Activated T-helper 1 cell treated with anti-CD3 and anti-CD28 coated beads, Interleukin-2, amount 50 U/mL, for 16 hours (primary cell): ENCODE measurements around the gene PTPRCAP.
"Not testable (repeated sequence)": the region's sequence is repeated elsewhere in the genome, so short reads cannot be mapped to it uniquely, and the experiment has no call there.

Experiments
- DNase-seq, 2 donors: peaks; one replicate each; pipeline ENCODE4 v3.0.0-alpha.2; 2020; ENCODE audit warnings: low read depth in 1 of 2, low spot score in 1 of 2

The PTPRCAP gene

DNA sequence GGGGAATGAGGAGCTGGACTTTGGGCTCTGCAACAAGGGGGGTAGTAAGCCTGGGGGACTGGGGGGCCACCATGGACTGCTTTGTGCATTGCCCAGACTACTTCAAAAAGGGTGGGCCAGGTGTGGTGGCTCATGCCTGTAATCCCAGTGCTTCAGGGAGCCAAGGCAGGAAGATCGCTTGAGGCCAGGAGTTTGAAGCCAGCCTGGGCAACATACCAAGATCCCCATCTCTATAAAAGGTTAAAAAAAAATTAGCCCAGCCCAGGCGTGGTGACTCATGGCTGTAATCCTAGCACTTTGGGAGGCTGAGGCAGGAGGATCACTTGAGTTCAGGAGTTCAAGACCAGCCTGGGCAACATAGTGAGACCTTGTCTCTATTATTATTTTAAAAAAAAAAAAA, 28.0 kb upstream of the PTPRCAP start:
- not testable (repeated sequence) for DNase-seq

DNA sequence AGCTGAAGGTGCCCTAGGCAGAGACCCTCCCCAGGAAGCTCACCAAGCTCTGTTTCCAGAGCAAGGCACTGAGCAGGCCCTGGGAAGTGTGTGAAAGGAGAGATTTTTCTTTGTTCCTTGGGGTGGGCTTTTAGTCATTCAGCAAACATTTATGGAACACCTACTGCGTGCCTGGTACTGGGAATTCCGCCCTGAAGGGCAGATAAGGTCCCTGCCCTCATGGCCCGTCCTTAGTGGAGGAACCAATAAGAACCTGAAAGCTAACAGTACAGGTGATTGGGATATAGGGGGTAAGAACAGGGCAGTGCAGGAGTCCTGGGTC, 27.7 kb upstream of the PTPRCAP start:
- DNase-seq = no peak

DNA sequence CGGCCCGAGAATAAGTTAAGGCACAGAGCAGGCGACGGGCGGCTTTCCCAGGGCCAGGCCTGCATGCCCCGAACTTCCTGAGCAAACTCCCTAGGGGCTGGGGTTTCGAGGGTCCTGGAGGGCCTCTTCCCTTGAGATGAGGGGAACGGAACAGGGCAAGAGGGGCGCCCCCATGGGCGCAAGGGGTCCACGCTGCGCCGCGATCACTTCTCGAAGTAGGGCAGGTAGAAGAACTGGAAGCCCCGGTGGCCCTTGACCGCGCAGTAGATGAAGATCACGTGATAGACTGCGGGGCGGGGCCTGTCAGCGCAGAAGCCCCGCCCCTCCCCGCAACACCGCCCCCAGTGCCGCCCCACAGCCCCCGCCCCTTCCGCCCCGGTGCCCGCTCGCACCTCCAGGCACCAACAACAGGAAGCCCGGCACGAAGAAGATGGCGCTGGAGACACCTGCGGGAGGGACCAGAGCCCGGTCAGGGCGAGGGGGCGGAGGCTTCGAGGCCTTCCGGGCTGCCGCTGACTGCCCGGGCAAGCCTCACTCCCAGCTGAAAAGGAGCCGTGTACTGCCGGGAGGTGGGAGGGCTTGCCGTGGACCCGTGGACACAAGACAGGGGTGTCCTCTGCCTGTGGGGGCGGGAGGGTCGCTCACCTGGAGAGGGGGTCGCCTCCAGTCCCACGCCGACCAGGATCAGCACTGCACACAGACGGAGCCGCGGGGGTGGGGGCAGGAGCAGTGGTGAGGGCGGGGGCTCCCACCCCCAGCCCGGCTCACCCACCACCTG, 27.1 kb upstream of the PTPRCAP start:
- DNase-seq = peak; percentile 86 to 90

DNA sequence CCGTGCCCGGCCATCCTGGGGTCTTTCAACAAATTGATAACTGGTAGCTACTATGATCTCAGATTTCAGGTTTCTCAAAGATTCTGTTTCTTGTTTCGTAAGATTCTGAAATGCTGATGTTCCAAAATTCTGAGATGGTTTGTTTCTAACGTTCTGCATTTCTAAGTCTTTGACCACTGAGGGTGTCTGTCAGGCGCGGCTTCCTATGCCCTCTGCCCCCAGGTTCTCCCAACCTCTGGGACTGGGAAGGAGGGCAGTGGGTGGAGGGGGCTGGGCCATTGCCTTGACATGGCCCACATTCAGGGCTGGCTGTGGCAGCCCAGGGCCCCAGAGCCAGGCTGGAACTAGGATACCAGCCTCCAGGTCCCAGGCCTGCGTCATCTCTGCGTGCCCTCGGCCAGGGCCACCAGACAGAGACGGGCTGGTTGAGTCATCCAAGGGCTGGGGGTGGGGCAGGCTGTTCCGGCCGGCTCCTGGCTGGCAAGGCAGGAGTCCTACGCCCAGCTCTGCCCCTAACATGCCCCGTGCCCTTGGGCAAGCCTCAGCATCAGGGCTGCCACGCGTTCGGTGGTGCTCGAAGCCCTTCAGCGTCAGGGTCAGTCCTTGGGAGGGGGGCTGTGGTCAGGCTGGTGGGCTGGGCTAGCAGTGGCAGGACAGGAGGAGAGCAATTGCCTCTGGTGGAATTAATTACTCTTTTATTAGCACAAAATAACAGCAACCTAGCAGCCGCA, 26.4 kb upstream of the PTPRCAP start:
- no peak for DNase-seq

DNA sequence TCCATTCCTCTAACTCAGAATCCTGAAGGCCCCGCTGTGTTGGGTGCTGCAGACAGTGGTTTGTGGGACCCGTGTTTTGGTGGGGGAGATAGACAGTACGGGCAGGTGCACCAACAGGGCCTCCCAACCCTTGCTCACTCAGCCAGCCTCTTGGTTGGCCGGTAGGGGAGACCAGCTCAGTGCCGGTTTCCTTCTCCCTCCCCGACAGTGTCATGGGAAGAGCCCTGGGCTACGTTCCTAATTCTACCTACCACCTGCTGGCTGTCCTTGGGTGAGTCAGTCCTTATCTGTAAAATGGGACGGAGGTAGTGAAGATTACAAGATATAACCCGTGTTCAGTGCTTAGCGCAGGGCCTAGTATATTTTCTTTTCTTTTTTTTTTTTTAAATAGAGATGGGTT, 25.7 kb upstream of the PTPRCAP start:
- no peak for DNase-seq

DNA sequence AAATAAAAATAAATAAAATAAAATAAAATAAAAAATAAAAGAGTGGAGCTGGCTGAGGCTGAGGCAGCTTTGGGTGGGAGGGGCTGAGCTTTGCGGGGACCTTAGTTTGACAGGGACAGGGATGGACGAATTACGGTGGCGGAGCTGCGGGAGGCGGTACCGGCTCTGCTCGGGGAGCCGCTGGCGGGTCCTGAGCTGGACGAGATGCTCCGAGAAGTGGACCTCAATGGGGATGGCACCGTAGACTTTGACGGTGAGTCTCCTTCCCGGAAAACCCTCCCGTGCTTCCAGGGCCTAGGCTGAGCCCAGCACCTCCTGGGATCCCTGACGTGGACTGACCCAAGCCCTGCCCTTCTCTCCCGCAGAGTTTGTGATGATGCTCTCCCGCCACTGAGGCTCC, 20.8 kb upstream of the PTPRCAP start:
- DNase-seq = no peak

DNA sequence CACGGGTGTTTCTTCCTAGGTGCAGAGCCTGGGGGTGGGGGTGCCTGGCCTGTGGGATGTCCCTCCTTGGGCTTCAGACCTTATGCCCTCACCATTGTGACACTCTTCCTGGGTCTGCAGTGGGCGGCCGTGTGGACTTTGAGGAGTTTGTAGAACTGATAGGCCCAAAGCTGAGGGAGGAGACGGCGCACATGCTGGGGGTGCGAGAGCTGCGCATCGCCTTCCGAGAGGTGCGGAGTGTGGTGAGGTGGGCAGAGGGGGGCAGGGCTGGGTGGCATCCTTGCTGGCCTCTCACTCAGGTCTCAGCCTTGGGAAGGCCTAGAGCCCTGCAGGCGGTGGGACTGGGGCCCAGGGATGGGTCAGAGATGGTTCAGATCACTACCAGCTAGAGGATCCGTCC, 20.0 kb upstream of the PTPRCAP start:
- no peak for DNase-seq

DNA sequence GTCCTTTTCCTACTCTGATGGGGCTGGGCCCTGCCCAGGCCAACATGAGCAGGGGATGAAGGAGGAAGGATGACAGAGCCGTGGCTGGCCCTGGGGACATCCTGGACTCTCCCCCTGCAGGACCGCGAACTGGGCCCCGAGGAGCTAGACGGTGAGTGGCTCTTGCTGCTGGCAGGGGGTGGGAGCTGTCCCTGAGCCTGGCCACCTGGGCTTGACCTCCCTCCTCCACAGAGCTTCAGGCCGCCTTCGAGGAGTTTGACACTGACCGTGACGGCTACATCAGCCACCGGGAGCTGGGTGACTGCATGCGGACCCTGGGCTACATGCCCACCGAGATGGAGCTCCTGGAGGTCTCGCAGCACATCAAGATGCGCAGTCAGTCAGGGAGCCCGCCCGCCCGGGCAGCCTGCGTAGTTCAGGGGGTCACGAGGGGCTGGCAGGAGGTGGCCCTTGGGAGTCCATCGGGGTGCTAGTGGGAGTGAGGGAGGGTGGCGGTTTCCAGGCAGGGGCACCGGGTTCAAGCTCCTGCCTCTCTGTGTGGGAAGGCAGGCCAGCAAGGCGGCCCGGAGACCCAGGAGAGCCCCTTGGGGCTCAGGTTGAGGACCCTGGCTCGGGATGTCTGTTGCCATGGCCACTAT, 18.7 kb upstream of the PTPRCAP start:
- DNase-seq = no peak

DNA sequence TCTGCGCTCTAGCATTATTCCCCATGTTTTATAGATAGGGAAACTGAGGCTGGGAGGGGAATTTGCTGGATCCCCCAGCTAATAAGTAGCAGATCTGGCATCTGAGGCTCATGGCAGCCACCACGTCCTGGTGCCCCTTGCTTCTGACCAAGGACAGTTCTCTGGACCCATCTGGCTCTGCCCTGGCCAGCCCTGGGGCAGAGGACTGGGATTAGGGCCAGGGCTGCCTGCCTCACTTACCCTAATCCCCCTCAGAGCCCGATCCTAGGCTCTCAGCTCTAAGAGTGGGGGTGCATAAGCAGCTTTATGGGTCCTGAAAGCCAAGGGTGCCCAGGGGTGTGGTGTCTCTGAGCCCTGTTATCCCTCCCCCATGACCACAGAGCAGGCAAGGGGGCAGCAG, 17.6 kb upstream of the PTPRCAP start, which contains the start of gene CABP4:
Gene CABP4 (plus strand): TSS at position 301 of the 400 bp plus-strand sequence. CDS start 70 bp downstream, at position 371.
- DNase-seq = no peak

DNA sequence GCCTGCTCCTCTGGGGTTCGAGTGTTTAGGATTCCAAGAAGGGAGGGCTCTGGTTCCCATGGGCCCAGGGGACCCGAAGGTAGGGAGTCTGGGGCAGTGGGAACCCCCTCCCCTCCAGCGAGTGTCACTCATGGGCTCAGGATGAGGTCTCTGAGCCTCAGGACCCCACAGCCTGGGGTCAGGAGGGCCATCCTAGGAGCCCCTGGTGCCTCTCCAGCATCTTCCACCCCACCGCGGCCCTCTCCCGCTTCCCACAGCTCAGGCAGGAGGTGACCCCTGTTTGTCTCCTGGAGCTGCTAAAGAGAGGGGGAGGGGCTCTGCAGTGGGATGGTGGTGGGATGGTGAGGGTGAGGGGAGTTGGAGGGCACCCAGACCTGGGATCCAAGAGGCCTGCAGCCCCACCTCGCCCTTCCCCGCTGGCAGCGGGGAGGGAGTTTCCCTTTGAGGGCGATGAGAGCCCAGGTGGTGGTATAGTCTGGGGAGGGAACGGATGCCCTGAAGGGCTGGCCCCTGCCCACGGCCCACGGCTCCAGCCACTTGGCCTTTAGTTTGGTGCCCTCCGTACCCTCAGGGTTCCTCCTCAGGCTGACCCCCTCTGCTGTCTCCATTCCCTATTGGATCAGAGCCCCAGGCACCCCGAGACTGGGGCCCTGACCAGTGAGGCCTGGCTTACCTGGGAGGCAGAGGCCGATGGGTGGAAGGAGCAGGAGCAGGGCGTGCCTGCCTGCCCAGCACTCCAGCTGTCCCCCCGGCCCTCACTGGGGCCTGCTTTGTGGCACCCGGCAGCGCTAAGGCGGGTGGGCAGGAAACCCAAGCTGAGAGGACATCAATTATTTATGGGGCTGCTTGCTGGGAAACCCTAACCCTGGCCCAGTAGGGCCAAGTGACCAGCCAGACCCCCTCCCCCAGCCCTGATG, 16.6 kb upstream of the PTPRCAP start:
- DNase-seq = no peak

DNA sequence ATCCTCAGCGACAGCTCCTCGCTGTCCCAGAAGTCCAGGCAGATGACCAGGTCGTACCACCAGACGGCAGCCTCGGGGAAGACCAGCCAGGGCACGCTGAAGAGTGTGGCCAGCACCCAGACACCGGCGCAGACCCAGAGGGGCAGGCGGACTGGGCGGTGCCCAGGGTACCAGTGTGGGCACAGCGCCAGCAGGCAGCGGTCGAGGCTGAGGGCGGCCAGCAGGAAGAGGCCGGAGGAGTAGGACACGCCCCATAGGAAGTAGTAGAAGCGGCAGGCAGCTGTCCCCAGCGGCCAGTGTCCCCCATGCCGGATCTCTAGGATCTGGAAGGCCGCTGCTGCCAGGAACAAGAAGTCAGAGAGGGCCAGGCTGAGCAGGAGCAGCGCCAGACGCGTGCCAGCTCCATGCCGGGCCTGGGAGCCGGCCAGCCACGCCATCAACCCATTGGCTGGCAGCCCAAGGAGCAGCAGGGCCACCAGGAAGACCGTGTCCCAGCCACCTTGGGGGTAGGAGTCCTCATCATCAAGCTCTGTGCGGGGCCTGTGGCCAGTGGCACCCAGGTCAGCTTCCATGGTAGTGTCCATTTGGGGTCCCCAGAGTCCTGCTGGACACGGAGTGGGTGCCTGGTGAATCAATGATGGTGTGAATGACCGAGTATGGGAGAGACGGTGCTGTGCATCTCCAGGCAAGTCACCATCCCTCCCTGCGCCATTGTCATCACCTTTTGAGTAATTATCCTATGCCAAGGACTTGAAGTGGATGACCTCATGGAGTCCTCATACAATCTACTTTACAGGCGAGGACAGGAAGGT, 14.9 kb upstream of the PTPRCAP start, which contains the start of gene GPR152:
Gene GPR152 (minus strand): TSS at position 589 of the 812 bp plus-strand sequence. CDS start 5 bp downstream, at position 584.
- DNase-seq = no peak

DNA sequence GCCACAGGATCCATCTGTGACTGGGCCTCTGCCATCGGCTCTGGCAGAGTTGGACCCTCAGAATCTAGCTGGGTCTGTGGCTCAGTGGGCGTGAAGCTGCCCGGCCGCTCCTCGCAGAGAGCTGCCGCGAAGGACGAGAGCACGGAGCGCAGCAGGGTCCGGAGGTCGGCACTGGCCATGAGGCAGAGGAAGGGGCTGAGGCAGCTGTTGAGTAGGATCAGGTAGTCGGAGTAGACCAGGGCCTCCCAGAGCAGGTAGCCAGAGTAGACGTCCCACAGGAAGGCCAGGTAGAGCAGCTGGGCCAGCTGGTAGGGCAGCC, 14.1 kb upstream of the PTPRCAP start:
- no peak for DNase-seq

DNA sequence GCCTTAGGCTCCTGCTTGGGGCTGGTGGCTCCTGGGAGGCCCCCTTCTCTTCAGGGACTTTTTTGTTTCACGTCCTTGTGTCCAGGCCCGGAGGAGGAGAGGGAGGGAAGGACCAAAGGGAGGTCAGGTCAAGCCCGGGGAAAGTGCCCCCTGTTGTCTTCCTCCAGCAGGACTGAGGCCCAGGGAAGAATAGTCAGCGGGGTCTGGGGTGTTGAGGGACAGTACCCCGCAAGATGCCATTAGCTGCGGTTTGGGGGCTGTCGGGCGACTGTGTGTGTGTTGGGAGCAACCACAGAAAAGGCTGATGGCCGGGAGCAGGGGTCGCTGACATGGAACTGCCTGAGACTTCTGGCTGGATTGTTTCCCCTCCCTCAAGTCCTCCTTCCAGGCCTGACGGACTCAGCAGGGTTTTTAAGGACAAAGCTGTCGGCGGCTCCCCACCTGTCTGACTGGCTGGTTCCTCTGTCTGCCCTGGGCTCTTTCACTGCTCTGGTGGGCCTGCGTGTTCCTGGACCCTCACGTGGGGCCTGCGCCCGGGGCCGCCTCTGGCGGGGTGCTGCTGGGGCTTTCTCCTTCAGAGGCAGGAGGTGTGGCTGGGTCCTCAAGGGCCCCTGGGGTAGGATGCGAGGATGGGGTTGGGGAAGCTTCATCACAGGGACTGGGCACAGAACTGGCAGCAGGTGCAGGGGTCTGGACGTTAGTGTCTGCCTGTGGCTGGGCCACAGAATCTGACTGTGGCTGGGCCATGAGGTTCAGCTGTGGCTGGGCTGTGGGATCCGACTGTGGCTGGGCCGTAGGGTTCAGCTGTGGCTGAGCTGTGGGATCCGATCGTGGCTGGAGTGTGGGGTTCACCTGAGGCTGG, 13.5 kb upstream of the PTPRCAP start:
- no peak for DNase-seq

DNA sequence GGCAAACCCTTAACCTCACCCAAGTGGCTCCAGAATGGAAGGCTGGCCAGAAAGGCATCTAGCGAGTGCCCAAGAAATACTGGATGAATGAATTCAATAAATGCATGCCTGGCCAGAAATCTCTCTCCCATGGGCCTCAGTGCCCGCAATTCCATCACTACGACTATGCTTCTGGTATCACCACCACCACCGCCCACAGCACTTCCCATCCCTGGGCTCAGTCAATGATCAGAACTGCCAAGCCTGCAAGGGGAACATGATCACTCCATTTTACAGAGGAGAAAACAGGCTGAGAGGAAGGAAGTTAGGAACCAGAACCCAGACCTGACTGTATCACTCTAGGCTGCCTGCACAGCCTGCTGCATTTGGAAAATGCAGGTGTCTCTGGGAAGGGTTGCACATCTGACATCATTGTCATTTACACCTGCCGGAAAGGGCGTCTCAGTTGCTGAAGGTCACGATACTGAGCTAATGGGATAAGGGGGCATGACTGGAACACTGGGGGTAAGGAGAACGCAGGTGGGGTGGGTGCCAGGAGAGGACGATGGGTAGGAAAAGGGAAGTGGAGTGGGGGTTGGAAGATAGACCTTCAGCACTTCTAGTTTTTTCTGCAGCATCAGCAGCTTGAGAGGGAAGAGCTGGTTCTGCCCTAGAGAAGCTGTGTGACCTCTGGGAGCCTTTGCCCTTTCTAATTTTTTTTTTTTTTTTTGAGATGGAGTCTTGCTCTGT, 11.8 kb upstream of the PTPRCAP start:
- no peak for DNase-seq

DNA sequence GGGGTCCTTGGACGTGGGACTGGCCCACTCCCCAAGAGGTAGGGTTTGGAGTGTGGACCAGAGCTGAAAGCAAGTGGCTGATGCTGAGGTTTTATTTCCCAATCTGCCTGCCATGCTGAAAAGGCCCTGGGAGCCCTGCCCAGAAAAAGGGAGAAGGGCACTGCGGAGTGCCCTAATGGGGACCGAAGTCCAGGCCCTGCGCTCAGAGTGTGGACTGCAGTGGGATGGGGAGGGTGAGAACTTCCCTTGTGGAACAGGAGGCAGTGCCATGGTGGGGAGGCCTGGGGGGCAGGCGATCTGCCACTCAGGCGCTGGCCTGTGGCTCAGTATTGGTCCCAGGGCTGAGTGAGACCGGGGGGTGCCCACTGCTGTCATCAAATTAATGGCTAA, 10.7 kb upstream of the PTPRCAP start:
- no peak for DNase-seq

DNA sequence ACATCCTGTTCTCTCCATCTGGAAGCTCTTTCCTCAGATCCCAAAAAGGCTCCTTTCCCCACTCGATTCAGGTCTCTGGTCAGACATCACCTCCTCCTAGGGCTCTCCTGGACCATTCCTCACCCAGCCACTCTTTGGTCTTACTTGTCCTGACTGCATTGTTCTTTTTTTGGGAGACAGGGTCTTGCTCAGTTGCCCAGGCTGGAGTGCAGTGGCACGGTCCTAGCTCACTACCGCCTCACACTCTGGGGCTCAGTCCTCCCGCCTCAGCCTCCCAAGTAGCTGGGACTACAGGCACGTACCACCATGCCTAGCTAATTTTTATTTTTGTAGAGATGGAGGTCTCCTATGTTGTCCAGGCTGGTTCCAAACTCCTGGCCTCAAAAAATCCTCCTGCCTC, 8.0 kb upstream of the PTPRCAP start:
- DNase-seq = no peak

DNA sequence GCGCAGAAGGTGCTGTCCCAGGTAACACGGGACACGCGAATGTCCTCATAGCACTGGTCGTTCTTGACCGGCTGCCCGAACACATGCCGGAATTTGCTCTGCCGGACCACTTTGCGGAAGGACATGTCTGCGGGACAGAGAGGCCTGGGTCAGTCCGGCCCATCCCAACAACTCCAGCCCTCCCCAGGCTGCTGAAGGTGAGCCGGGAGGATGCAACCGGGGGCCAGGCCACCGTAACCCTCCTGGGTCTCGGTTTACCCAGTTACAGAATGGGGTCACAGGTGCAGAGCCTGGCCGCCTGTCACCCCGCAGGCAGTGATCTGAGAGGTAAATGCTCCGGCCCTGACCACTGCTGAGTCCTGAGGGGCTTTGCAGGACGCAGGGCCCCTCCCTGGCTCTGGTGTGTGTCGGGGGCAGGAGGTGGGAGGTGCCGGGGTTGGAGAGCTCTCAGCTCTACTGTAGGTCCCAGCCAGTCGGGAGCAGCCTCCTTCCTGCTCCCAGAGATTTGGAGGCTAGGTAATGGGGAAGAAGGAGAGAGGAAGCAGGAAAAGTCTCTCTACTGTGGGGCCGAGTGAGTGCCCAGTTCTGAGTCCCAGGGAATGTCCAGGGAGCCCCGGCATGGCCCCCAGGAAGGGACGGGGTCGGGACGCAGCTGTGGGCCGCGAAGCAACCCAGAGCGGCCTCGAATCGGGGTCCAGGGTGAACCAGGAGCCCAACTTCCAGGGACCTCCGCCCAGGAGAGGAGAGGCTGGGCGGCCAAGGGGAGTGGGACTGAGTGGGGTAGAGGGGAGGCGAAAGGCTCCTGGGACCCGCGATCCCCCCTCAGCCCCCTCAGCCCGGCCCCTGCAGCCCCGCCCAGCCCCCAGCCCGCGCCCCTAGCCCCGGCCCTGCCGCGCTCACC, 5.3 kb upstream of the PTPRCAP start:
- DNase-seq = no peak
